ENCODE results near the gene CMTM3. TPM values are rescaled to one million over a fixed set of nuclear protein-coding genes. Genes with fewer than 3 reads are reported as not detected.

The CMTM3 gene
- total RNA-seq, 2 experiments from 2014 or later = 107 to 108 TPM

GRCh38 chr16:66572356-66572755 lies 32.1 kb upstream of the CMTM3 start:
- Mint-ChIP-seq H3K9me3 (no peaks in the 10 kb centered on the region), H3K4me3 (no peak overlapping the region), H3K36me3 (peaks cover 18% of the 10 kb centered on the region), H3K4me1 (peaks cover 5% of the 10 kb centered on the region), H3K27ac (no peak overlapping the region), H3K27me3 (peaks cover 4% of the 10 kb centered on the region)
- POLR2A ChIA-PET = interaction anchor here (0.9 to 1.1 kb wide), 2 partner anchors 20 to 62 kb away, joined by 4 to 5 read pairs; partner anchors contain the start of gene CKLF
- ATAC-seq (ENCODE audit: low read depth) = peak; percentile 26
- DNase-seq = no peak

GRCh38 chr16:66574081-66574480 lies 30.4 kb upstream of the CMTM3 start:
- POLR2A ChIA-PET = interaction anchor here (1.4 kb wide), 1 partner anchor 29 kb away, joined by 3 read pairs; no protein-coding TSS in a partner anchor
- no peak overlapping the region for H3K27ac Mint-ChIP-seq

GRCh38 chr16:66574531-66574930 lies 30.0 kb upstream of the CMTM3 start:
- no peaks in the 10 kb centered on the region for H3K9me3 Mint-ChIP-seq
- H3K27ac Mint-ChIP-seq = no peak overlapping the region
- no peak for ATAC-seq (ENCODE audit: low read depth)
- H3K36me3 Mint-ChIP-seq = peaks cover 13% of the 10 kb centered on the region
- peaks cover 24% of the 10 kb centered on the region for H3K27me3 Mint-ChIP-seq
- H3K4me1 Mint-ChIP-seq = peaks cover 14% of the 10 kb centered on the region
- no peak overlapping the region for H3K4me3 Mint-ChIP-seq
- no peak for DNase-seq
- POLR2A ChIA-PET = interaction anchor here (1.4 kb wide), 1 partner anchor 29 kb away, joined by 3 read pairs; no protein-coding TSS in a partner anchor

More at GRCh38 chr16:66574081-66574480, 30.4 kb upstream of the CMTM3 start:
- H3K36me3 Mint-ChIP-seq = peaks cover 13% of the 10 kb centered on the region
- no peaks in the 10 kb centered on the region for H3K9me3 Mint-ChIP-seq
- H3K4me1 Mint-ChIP-seq = peaks cover 12% of the 10 kb centered on the region
- ATAC-seq (ENCODE audit: low read depth) = no peak
- DNase-seq = no peak
- H3K27me3 Mint-ChIP-seq = peaks cover 20% of the 10 kb centered on the region
- H3K4me3 Mint-ChIP-seq = no peak overlapping the region

GRCh38 chr16:66575060-66575459 lies 29.4 kb upstream of the CMTM3 start:
- no peaks in the 10 kb centered on the region for H3K9me3 Mint-ChIP-seq
- no peak overlapping the region for H3K4me3 Mint-ChIP-seq
- ATAC-seq (ENCODE audit: low read depth) (no peak), DNase-seq (no peak)
- POLR2A ChIA-PET = interaction anchor here (1.0 to 1.4 kb wide), 2 partner anchors 18 to 28 kb away, joined by 3 read pairs; no protein-coding TSS in a partner anchor
- H3K27me3 Mint-ChIP-seq = peaks cover 29% of the 10 kb centered on the region
- H3K4me1 Mint-ChIP-seq = peaks cover 15% of the 10 kb centered on the region
- H3K36me3 Mint-ChIP-seq = peaks cover 18% of the 10 kb centered on the region
- H3K27ac Mint-ChIP-seq = no peak overlapping the region

- H3K4me3 Mint-ChIP-seq = no peak overlapping the region
- POLR2A ChIA-PET = interaction anchor here (0.6 to 1.1 kb wide), 2 partner anchors 14 to 17 kb away, joined by 3 read pairs; no protein-coding TSS in a partner anchor
- peaks cover 15% of the 10 kb centered on the region for H3K36me3 Mint-ChIP-seq
- H3K27ac Mint-ChIP-seq = no peak overlapping the region
- H3K4me1 Mint-ChIP-seq = peaks cover 15% of the 10 kb centered on the region
- H3K27me3 Mint-ChIP-seq = peaks cover 38% of the 10 kb centered on the region
- ATAC-seq (ENCODE audit: low read depth) = no peak
- DNase-seq = no peak
- H3K9me3 Mint-ChIP-seq = no peaks in the 10 kb centered on the region
These were observed 28.2 kb upstream of the CMTM3 start for GRCh38 chr16:66576296-66576695.

GRCh38 chr16:66578651-66579531 lies 25.6 kb upstream of the CMTM3 start, which contains the start of gene CMTM2:
Gene CMTM2 (plus strand): TSS chr16:66579463. CDS start chr16:66579608, 145 bp downstream.
- Mint-ChIP-seq H3K9me3 (no peaks in the 10 kb centered on the region), H3K4me1 (peaks cover 13% of the 10 kb centered on the region), H3K4me3 (peak within 1 kb of the TSS; percentile 41), H3K27me3 (peaks cover 38% of the 10 kb centered on the region), H3K27ac (no peak within 1 kb of the TSS), H3K36me3 (peaks cover 10% of the 10 kb centered on the region)
- POLR2A ChIA-PET = interaction anchor here (0.6 to 1.4 kb wide), 4 partner anchors 19 to 75 kb away, joined by 4 to 6 read pairs (median 5); no protein-coding TSS in a partner anchor
- DNase-seq (no peak), ATAC-seq (ENCODE audit: low read depth) (peak; percentile 36)

- H3K4me3 Mint-ChIP-seq = no peak overlapping the region
- H3K4me1 Mint-ChIP-seq = peaks cover 16% of the 10 kb centered on the region
- no peak for DNase-seq
- POLR2A ChIA-PET = interaction anchor here (1.5 kb wide), 1 partner anchor 28 kb away, joined by 3 read pairs; no protein-coding TSS in a partner anchor
- H3K27ac Mint-ChIP-seq = no peak overlapping the region
- H3K36me3 Mint-ChIP-seq = peaks cover 6% of the 10 kb centered on the region
- H3K27me3 Mint-ChIP-seq = peaks cover 38% of the 10 kb centered on the region
- H3K9me3 Mint-ChIP-seq = no peaks in the 10 kb centered on the region
- ATAC-seq (ENCODE audit: low read depth) = no peak
These were observed 23.8 kb upstream of the CMTM3 start for GRCh38 chr16:66580605-66581209.

- POLR2A ChIA-PET = interaction anchor here (1.5 kb wide), 1 partner anchor 27 kb away, joined by 3 read pairs; no protein-coding TSS in a partner anchor
- H3K36me3 Mint-ChIP-seq = peaks cover 6% of the 10 kb centered on the region
- no peak for DNase-seq
- no peak overlapping the region for H3K4me3 Mint-ChIP-seq
- peaks cover 38% of the 10 kb centered on the region for H3K27me3 Mint-ChIP-seq
- H3K9me3 Mint-ChIP-seq = no peaks in the 10 kb centered on the region
- peaks cover 20% of the 10 kb centered on the region for H3K4me1 Mint-ChIP-seq
- H3K27ac Mint-ChIP-seq = no peak overlapping the region
- ATAC-seq (ENCODE audit: low read depth) = no peak
These were observed 23.1 kb upstream of the CMTM3 start for GRCh38 chr16:66581246-66581952.

GRCh38 chr16:66585481-66586239 lies 18.8 kb upstream of the CMTM3 start:
- ATAC-seq (ENCODE audit: low read depth) (no peak), DNase-seq (no peak)
- POLR2A ChIA-PET = interaction anchor here (0.6 kb wide), 1 partner anchor 80 kb away, joined by 3 read pairs; no protein-coding TSS in a partner anchor
- Mint-ChIP-seq H3K36me3 (no peaks in the 10 kb centered on the region), H3K4me3 (no peak overlapping the region), H3K4me1 (peaks cover 42% of the 10 kb centered on the region), H3K27ac (no peak overlapping the region), H3K9me3 (no peaks in the 10 kb centered on the region), H3K27me3 (peaks cover 5% of the 10 kb centered on the region)

GRCh38 chr16:66587881-66588600 lies 16.5 kb upstream of the CMTM3 start:
- no peak for DNase-seq
- no peak for ATAC-seq (ENCODE audit: low read depth)
- peaks cover 48% of the 10 kb centered on the region for H3K4me1 Mint-ChIP-seq
- no peaks in the 10 kb centered on the region for H3K27me3 Mint-ChIP-seq
- no peaks in the 10 kb centered on the region for H3K9me3 Mint-ChIP-seq
- peak overlapping the region; percentile 68 for H3K27ac Mint-ChIP-seq
- H3K36me3 Mint-ChIP-seq = peaks cover 1% of the 10 kb centered on the region
- POLR2A ChIA-PET = interaction anchor here (3.0 kb wide), 1 partner anchor 181 kb away, joined by 15 read pairs; no protein-coding TSS in a partner anchor
- H3K4me3 Mint-ChIP-seq = peak overlapping the region; percentile 80

GRCh38 chr16:66588981-66589713 lies 15.4 kb upstream of the CMTM3 start:
- Mint-ChIP-seq H3K9me3 (no peaks in the 10 kb centered on the region), H3K4me1 (peaks cover 46% of the 10 kb centered on the region), H3K36me3 (peaks cover 1% of the 10 kb centered on the region), H3K27me3 (no peaks in the 10 kb centered on the region), H3K27ac (peak overlapping the region; percentile 77), H3K4me3 (peak overlapping the region; percentile 82)
- POLR2A ChIA-PET = interaction anchor here (0.7 to 3.0 kb wide), 9 partner anchors 9 to 182 kb away, joined by 3 to 29 read pairs (median 7); partner anchors contain the start of genes CKLF and CMTM3
- peak; percentile 98 for ATAC-seq (ENCODE audit: low read depth)
- DNase-seq = peak; percentile 74
